ENCODE measurements around the gene STIM2.

GRCh38 chr4:26891054-26891453 lies 30.4 kb downstream of the STIM2 start:
- TF ChIP-seq CTCF (IDR thresholded peaks at IDR 0.05 in 8 of 11, conservative IDR thresholded peaks at IDR 0.05 in 3 of 11) (no peak), POLR2A (IDR thresholded peaks at IDR 0.05) (no peak), POLR2AphosphoS5 (IDR thresholded peaks at IDR 0.05) (no peak)

Measured in spleen (tissue), 7 donors.